Trophoblast cell (in vitro differentiated cells and primary cell): ENCODE data around the gene AACS.

Source experiments
- DNase-seq, 2 donors: peaks; one replicate each; pipeline ENCODE4 v3.0.0-alpha.2; 2016
- H2AFZ ChIP-seq: 2 replicates; pipeline ENCODE4 v1.6.1; 2013; ENCODE audit warnings: low read length, moderate library complexity, mild to moderate bottlenecking; ENCODE audit not compliant: insufficient read depth, poor library complexity
- H2AK5ac ChIP-seq: 2 replicates; pipeline ENCODE4 v1.6.1; 2013; ENCODE audit warnings: mild to moderate bottlenecking, low read length
- H2BK120ac ChIP-seq: 2 replicates; pipeline ENCODE4 v1.6.1; 2013; ENCODE audit warnings: low read length, mild to moderate bottlenecking, moderate library complexity; ENCODE audit not compliant: insufficient read depth, poor library complexity
- H2BK12ac ChIP-seq: 2 replicates; pipeline ENCODE4 v1.6.1; 2013; ENCODE audit warnings: mild to moderate bottlenecking, low read length, moderate library complexity
- H2BK5ac ChIP-seq: 2 replicates; pipeline ENCODE4 v1.6.1; 2013; ENCODE audit warnings: low read length, low read depth, moderate library complexity, mild to moderate bottlenecking; ENCODE audit not compliant: poor library complexity
- H3K14ac ChIP-seq: 2 replicates; pipeline ENCODE4 v1.6.1; 2013; ENCODE audit warnings: mild to moderate bottlenecking, low read length
- H3K18ac ChIP-seq: 2 replicates; pipeline ENCODE4 v1.6.1; 2013; ENCODE audit warnings: mild to moderate bottlenecking, low read length
- H3K23ac ChIP-seq: 2 replicates; pipeline ENCODE4 v1.6.1; 2013; ENCODE audit warnings: low read length
- H3K27ac ChIP-seq: 2 replicates; pipeline ENCODE4 v1.5.1; 2013; ENCODE audit warnings: low read depth, mild to moderate bottlenecking, inconsistent platforms, low read length, moderate library complexity
- H3K27me3 ChIP-seq: 2 replicates; pipeline ENCODE4 v1.6.1; 2013; ENCODE audit warnings: inconsistent platforms, mild to moderate bottlenecking, low read length, moderate library complexity; ENCODE audit not compliant: insufficient read depth
- H3K36me3 ChIP-seq, 2 experiments: 1 replicate in 1 of 2; 2 replicates in 1 of 2; pipeline ENCODE4 v1.6.1; 2013; ENCODE audit warnings: low read length in 2 of 2, mild to moderate bottlenecking in 2 of 2, moderate library complexity in 1 of 2; ENCODE audit not compliant: insufficient read depth in 2 of 2, control insufficient read depth in 1 of 2
- H3K4ac ChIP-seq: 2 replicates; pipeline ENCODE4 v1.6.1; 2013; ENCODE audit warnings: low read depth, mild to moderate bottlenecking, low read length, moderate library complexity
- H3K4me1 ChIP-seq, 2 experiments: 1 replicate in 1 of 2; 2 replicates in 1 of 2; pipeline ENCODE4 v1.6.1; 2013; ENCODE audit warnings: low read length in 2 of 2, mild to moderate bottlenecking in 2 of 2, moderate library complexity in 1 of 2; ENCODE audit not compliant: insufficient read depth in 2 of 2, control insufficient read depth in 1 of 2
- H3K4me2 ChIP-seq: 2 replicates; pipeline ENCODE4 v1.6.1; 2013; ENCODE audit warnings: inconsistent platforms, mild to moderate bottlenecking, low read length, moderate library complexity
- H3K4me3 ChIP-seq: 2 replicates; pipeline ENCODE4 v1.5.1; 2013; ENCODE audit warnings: mild to moderate bottlenecking, low read depth, low read length, inconsistent platforms
- H3K79me1 ChIP-seq: one replicate; pipeline ENCODE4 v1.6.1; 2013; ENCODE audit warnings: low read length
- H3K79me2 ChIP-seq: 2 replicates; pipeline ENCODE4 v1.6.1; 2013; ENCODE audit warnings: low read length, mild to moderate bottlenecking; ENCODE audit not compliant: control insufficient read depth, insufficient read depth, poor library complexity
- H3K9ac ChIP-seq: 2 replicates; pipeline ENCODE4 v1.6.1; 2013; ENCODE audit warnings: mild to moderate bottlenecking, low read length
- H3K9me3 ChIP-seq: 2 replicates; pipeline ENCODE4 v1.6.1; 2013; ENCODE audit warnings: low read depth, mild to moderate bottlenecking, control low read depth, inconsistent platforms, low read length; ENCODE audit not compliant: insufficient read depth
- H4K12ac ChIP-seq: 2 replicates; pipeline ENCODE4 v1.6.1; 2013; ENCODE audit warnings: low read depth, mild to moderate bottlenecking, low read length, moderate library complexity
- H4K8ac ChIP-seq: 2 replicates; pipeline ENCODE4 v1.6.1; 2013; ENCODE audit warnings: low read depth, mild to moderate bottlenecking, low read length, moderate library complexity
- H4K91ac ChIP-seq: one replicate; pipeline ENCODE4 v1.6.1; 2013; ENCODE audit warnings: low read depth, mild to moderate bottlenecking, low read length, moderate library complexity
- WGBS: extraction: QIAGEN DNeasy Blood & Tissue Kit; methylation state at CpG from one replicate; pipeline ENCODE4 v1.1.7; 2013; ENCODE audit warnings: missing lambda C conversion rate; ENCODE audit not compliant: insufficient read length, insufficient coverage; ENCODE audit errors: extremely low coverage; 5-methylcytosine and 5-hydroxymethylcytosine counted together

The AACS gene

DNA sequence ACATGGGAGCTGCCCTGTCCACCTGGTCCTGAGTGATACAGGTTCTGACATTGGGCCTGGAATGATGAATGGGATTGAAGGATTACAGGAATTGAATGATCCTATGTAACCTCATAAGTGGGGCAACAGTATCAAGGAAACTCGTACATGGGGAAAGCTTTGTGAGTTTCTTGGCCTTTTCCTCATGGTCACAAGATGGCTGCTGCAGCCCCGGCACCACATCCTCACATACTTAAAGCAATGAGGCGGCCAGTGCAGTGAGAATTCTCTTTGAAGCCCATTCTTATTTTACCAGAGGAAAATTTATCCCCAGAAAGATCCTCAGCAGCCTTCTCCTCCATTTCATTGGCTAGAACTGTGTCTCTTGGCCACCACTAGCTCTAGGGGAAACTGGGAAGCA, 91.9 kb downstream of the AACS start:
- Histone ChIP-seq H4K12ac (no peak overlapping the region), H3K9ac (no peak overlapping the region), H3K27me3 (no peaks in the 10 kb centered on the region), H4K8ac (no peak overlapping the region), H3K4ac (no peak overlapping the region), H2AK5ac (no peak overlapping the region), H2BK12ac (no peak overlapping the region), H2BK120ac (no peak overlapping the region), H2BK5ac (no peak overlapping the region), H3K23ac (no peak overlapping the region), H3K27ac (no peak overlapping the region), H3K79me1 (no peaks in the 10 kb centered on the region), H3K18ac (no peak overlapping the region), H3K9me3 (no peaks in the 10 kb centered on the region), H3K36me3 (no peaks in the 10 kb centered on the region), H3K4me2 (no peak overlapping the region), H4K91ac (no peak overlapping the region), H3K79me2 (no peaks in the 10 kb centered on the region), H3K14ac (no peak overlapping the region), H2AFZ (no peak overlapping the region), H3K4me3 (no peak overlapping the region), H3K4me1 (no peaks in the 10 kb centered on the region)
- WGBS, result no CpG with 5 or more reads among the region's 3 CpGs
- DNase-seq, result no peak

GRCh38 chr12:125159702-125160101, 94.5 kb downstream of the AACS start:
- no peaks in the 10 kb centered on the region for H3K9me3 ChIP-seq
- H3K23ac ChIP-seq, result no peak overlapping the region
- H3K4me3 ChIP-seq, result no peak overlapping the region
- H3K79me2 ChIP-seq, result no peaks in the 10 kb centered on the region
- H3K27me3 ChIP-seq, result no peaks in the 10 kb centered on the region
- no peaks in the 10 kb centered on the region for H3K36me3 ChIP-seq
- H3K4me2 ChIP-seq, result no peak overlapping the region
- no peak overlapping the region for H4K8ac ChIP-seq
- H3K18ac ChIP-seq, result no peak overlapping the region
- no peak overlapping the region for H3K14ac ChIP-seq
- no peak overlapping the region for H2BK5ac ChIP-seq
- no peaks in the 10 kb centered on the region for H3K79me1 ChIP-seq
- no peak overlapping the region for H3K4ac ChIP-seq
- no peak overlapping the region for H4K12ac ChIP-seq
- no peak overlapping the region for H2AFZ ChIP-seq
- no peak overlapping the region for H2AK5ac ChIP-seq
- H3K27ac ChIP-seq, result no peak overlapping the region
- H4K91ac ChIP-seq, result no peak overlapping the region
- DNase-seq, result no peak
- H2BK12ac ChIP-seq, result no peak overlapping the region
- no peak overlapping the region for H2BK120ac ChIP-seq
- H3K4me1 ChIP-seq, result no peaks in the 10 kb centered on the region
- no CpG with 5 or more reads among the region's 3 CpGs for WGBS
- H3K9ac ChIP-seq, result no peak overlapping the region

DNA sequence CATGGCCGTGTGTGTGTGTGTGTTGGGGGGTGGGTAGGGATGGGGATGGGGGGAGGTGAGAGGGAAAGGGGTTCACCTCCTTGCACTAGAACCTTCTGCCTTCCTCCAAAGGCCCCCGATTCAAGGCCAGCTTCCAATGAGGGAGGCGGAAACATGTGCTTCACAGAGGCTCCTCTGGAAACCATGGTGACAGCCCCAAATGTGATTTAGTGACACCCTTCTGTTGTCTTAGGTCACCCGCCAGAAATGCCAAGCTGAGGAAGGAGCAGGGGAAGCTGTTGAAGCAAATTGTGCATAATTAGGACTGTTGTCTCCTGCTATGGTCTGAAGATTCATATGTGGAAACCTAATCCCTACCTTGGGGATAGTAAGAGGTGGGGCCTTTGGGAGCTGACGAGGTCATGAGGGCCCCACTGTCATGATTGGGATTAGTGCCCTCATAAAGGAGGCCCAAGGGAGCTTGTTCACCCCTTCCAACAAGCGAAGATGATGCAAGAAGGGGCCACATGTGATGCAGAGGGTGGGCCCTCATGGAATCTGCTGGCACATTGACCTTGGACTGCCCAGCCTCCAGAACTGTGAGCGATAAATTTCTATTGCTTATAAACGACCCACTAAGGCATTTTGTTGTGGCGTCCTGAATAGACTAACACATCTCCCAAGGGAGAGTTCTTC, 95.2 kb downstream of the AACS start:
- Histone ChIP-seq H4K8ac (no peak overlapping the region), H3K79me1 (no peaks in the 10 kb centered on the region), H4K12ac (no peak overlapping the region), H3K14ac (no peak overlapping the region), H3K4me2 (no peak overlapping the region), H2BK12ac (no peak overlapping the region), H3K23ac (no peak overlapping the region), H3K18ac (no peak overlapping the region), H3K4ac (no peak overlapping the region), H3K36me3 (no peaks in the 10 kb centered on the region), H3K27me3 (no peaks in the 10 kb centered on the region), H3K9me3 (no peaks in the 10 kb centered on the region), H3K4me3 (no peak overlapping the region), H3K9ac (no peak overlapping the region), H2BK120ac (no peak overlapping the region), H2AK5ac (no peak overlapping the region), H2BK5ac (no peak overlapping the region), H3K27ac (no peak overlapping the region), H3K79me2 (no peaks in the 10 kb centered on the region), H2AFZ (no peak overlapping the region), H3K4me1 (no peaks in the 10 kb centered on the region), H4K91ac (no peak overlapping the region)
- DNase-seq, result no peak
- WGBS, result no CpG with 5 or more reads among the region's 9 CpGs

- no peak for DNase-seq
- Histone ChIP-seq H2AK5ac (no peak overlapping the region), H3K4me2 (no peak overlapping the region), H2BK120ac (no peak overlapping the region), H3K18ac (no peak overlapping the region), H3K9ac (no peak overlapping the region), H3K4ac (no peak overlapping the region), H3K27me3 (no peaks in the 10 kb centered on the region), H3K36me3 (no peaks in the 10 kb centered on the region), H4K12ac (no peak overlapping the region), H4K91ac (no peak overlapping the region), H4K8ac (no peak overlapping the region), H3K79me2 (no peaks in the 10 kb centered on the region), H3K4me3 (no peak overlapping the region), H2AFZ (no peak overlapping the region), H3K23ac (no peak overlapping the region), H3K27ac (no peak overlapping the region), H3K79me1 (no peaks in the 10 kb centered on the region), H2BK5ac (no peak overlapping the region), H3K9me3 (no peaks in the 10 kb centered on the region), H2BK12ac (no peak overlapping the region), H3K14ac (no peak overlapping the region), H3K4me1 (no peaks in the 10 kb centered on the region)
- WGBS, result no CpG with 5 or more reads among the region's 2 CpGs
Measured at GRCh38 chr12:125161712-125162022, 96.4 kb downstream of the AACS start.
